Measurements from ENCODE around the gene PDE4B.
"Not testable (repeated sequence)": the region's sequence is repeated elsewhere in the genome, so short reads cannot be mapped to it uniquely, and the experiment has no call there.

Gene PDE4B

GRCh38 chr1:66294707-66295370 is 502.1 kb downstream of the PDE4B start:
- no peak for DNase-seq

GRCh38 chr1:66295803-66296202 is 503.1 kb downstream of the PDE4B start:
- DNase-seq: no peak

GRCh38 chr1:66296370-66296769 is 503.7 kb downstream of the PDE4B start:
- no peak for DNase-seq

- DNase-seq: no peak
Measured at GRCh38 chr1:66296951-66297350, 504.3 kb downstream of the PDE4B start.

GRCh38 chr1:66298464-66298863 is 505.8 kb downstream of the PDE4B start:
- no peak for DNase-seq

- no peak for DNase-seq
Measured at GRCh38 chr1:66300280-66300971, 507.7 kb downstream of the PDE4B start.

GRCh38 chr1:66300972-66301451 is 508.3 kb downstream of the PDE4B start:
- peak; percentile 38 for DNase-seq

- DNase-seq: no peak
Measured at GRCh38 chr1:66302184-66302742, 509.6 kb downstream of the PDE4B start.

GRCh38 chr1:66302815-66303214 is 510.1 kb downstream of the PDE4B start:
- no peak for DNase-seq

- DNase-seq: no peak
Measured at GRCh38 chr1:66303646-66304045, 511.0 kb downstream of the PDE4B start.

- no peak for DNase-seq
Measured at GRCh38 chr1:66304128-66304527, 511.4 kb downstream of the PDE4B start.

- DNase-seq: no peak
Measured at GRCh38 chr1:66305927-66306326, 513.2 kb downstream of the PDE4B start.

GRCh38 chr1:66309006-66309741 is 516.5 kb downstream of the PDE4B start:
- no peak for DNase-seq

GRCh38 chr1:66311092-66311491 is 518.4 kb downstream of the PDE4B start:
- no peak for DNase-seq

- DNase-seq: no peak
Measured at GRCh38 chr1:66311628-66312027, 518.9 kb downstream of the PDE4B start.

GRCh38 chr1:66312271-66312990 is 519.7 kb downstream of the PDE4B start:
- no peak for DNase-seq

- no peak for DNase-seq
Measured at GRCh38 chr1:66313429-66313828, 520.7 kb downstream of the PDE4B start.

GRCh38 chr1:66315671-66316070 is 523.0 kb downstream of the PDE4B start:
- DNase-seq: no peak

- DNase-seq: no peak
Measured at GRCh38 chr1:66316464-66317247, 524.0 kb downstream of the PDE4B start.

- DNase-seq: no peak
Measured at GRCh38 chr1:66317248-66317515, 524.5 kb downstream of the PDE4B start.

- no peak for DNase-seq
Measured at GRCh38 chr1:66320231-66320630, 527.5 kb downstream of the PDE4B start.

GRCh38 chr1:66322462-66322861 is 529.8 kb downstream of the PDE4B start:
- not testable (repeated sequence) for DNase-seq
